Nephron progenitor cell (in vitro differentiated cells): ENCODE data around the gene APBA1.

Source experiments
- DNase-seq: peaks from one replicate; pipeline ENCODE4 v3.0.0; 2021
- H3K27ac Mint-ChIP-seq: 2 replicates; pipeline ENCODE4 v1.8.0; 2021; ENCODE audit warnings: mild to moderate bottlenecking, moderate library complexity, mixed read lengths
- H3K27me3 Mint-ChIP-seq: 2 replicates; pipeline ENCODE4 v1.8.0; 2021; ENCODE audit warnings: mild to moderate bottlenecking, low read depth, mixed read lengths; ENCODE audit not compliant: poor library complexity
- H3K36me3 Mint-ChIP-seq: 2 replicates; pipeline ENCODE4 v1.8.0; 2021; ENCODE audit warnings: low read depth, mixed read lengths
- H3K4me1 Mint-ChIP-seq: 2 replicates; pipeline ENCODE4 v1.8.0; 2021; ENCODE audit warnings: mixed read lengths
- H3K4me3 Mint-ChIP-seq: 2 replicates; pipeline ENCODE4 v1.8.0; 2021; ENCODE audit warnings: mild to moderate bottlenecking, moderate library complexity, mixed read lengths
- H3K9me3 Mint-ChIP-seq: 2 replicates; pipeline ENCODE4 v1.8.0; 2021; ENCODE audit warnings: mild to moderate bottlenecking, moderate library complexity, mixed read lengths
- TF ChIP-seq, protein P1 (sequence below): fragments of 200-600 bp; sonication (generic); IDR thresholded peaks from 2 replicates; pipeline ENCODE4 v1.5.0; 2021; ENCODE audit warnings: antibody characterized with exemption

Gene APBA1

DNA sequence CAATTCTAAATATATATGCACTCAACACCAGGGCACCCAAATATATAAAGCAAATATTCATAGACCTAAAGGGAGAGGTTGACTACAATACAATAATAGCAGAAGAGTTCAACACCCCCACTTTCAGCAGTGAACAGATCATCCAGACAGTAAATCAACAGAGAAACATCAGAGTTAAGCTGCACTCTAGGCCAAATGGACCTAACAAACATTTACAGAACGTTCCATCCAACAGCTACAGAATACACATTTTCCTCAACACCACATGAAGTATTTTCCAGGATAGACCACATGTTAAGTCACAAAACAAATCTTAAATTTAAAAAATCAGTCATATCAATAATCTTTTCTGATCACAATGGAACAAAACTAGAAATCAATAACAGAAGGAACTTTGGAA is 18.9 kb downstream of the APBA1 start:
- Mint-ChIP-seq H3K4me3 (no peak overlapping the region), H3K27me3 (peaks cover 6% of the 10 kb centered on the region), H3K4me1 (no peaks in the 10 kb centered on the region), H3K27ac (no peak overlapping the region), H3K36me3 (no peaks in the 10 kb centered on the region), H3K9me3 (no peaks in the 10 kb centered on the region)
- DNase-seq = no peak
- TF ChIP-seq, protein P1, sequence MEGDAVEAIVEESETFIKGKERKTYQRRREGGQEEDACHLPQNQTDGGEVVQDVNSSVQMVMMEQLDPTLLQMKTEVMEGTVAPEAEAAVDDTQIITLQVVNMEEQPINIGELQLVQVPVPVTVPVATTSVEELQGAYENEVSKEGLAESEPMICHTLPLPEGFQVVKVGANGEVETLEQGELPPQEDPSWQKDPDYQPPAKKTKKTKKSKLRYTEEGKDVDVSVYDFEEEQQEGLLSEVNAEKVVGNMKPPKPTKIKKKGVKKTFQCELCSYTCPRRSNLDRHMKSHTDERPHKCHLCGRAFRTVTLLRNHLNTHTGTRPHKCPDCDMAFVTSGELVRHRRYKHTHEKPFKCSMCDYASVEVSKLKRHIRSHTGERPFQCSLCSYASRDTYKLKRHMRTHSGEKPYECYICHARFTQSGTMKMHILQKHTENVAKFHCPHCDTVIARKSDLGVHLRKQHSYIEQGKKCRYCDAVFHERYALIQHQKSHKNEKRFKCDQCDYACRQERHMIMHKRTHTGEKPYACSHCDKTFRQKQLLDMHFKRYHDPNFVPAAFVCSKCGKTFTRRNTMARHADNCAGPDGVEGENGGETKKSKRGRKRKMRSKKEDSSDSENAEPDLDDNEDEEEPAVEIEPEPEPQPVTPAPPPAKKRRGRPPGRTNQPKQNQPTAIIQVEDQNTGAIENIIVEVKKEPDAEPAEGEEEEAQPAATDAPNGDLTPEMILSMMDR = no peak

DNA sequence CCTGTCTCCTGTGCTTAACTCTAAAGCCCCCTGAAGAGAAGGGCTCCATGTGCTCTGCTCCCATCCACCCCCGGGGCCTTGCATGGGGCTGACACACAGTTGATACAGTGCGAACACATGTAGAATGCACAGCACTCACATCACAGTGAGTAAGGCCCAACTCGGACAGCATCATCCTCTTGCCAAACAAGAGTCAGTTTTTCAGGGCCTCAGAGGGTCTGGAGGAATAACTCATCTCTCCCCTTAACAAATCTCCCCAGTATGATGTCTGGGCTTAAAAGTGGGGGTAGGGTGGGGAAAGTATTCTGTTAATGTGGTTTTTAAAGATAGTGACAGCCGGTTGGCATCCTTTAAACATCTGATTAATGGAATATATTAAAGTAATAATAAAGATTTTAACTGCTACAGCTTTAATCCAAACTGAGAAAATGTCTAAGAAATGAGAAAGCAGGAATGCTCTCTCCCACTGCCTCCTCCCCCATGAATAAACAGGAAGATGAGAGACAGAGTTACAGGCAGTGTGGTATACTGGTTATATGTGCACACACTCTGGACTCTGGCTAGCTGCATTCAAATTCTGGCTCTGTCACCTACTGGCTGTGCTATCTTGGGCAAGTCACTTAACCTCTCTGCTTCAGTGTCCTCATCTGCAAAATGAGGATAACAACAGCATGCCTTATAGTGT is 22.5 kb downstream of the APBA1 start:
- Mint-ChIP-seq H3K36me3 (no peaks in the 10 kb centered on the region), H3K4me3 (no peak overlapping the region), H3K27ac (no peak overlapping the region), H3K9me3 (no peaks in the 10 kb centered on the region), H3K4me1 (no peaks in the 10 kb centered on the region), H3K27me3 (peaks cover 6% of the 10 kb centered on the region)
- DNase-seq = no peak
- TF ChIP-seq, protein P1 = no peak

DNA sequence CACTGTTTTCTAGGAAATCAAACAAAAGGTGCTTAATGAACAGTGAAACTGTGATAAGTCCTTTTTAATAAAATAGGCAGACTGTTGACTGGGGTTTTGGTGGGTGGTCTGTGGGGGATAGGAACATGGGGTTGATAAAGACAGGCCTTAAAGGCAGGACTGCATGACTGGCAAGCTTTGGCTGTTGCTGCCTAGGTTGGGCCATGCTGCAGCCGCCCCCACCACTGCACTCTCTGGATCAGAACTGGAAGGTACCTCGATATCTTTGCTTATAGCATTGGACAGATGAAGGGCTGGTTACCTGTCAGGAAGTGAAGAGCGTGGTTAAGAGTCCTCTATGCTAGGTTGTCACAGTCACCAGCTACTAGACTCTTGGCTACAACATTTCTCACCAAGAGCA is 24.4 kb downstream of the APBA1 start:
- Mint-ChIP-seq H3K27ac (no peak overlapping the region), H3K36me3 (no peaks in the 10 kb centered on the region), H3K9me3 (no peaks in the 10 kb centered on the region), H3K4me1 (no peaks in the 10 kb centered on the region), H3K4me3 (no peak overlapping the region), H3K27me3 (peaks cover 6% of the 10 kb centered on the region)
- no peak for DNase-seq
- TF ChIP-seq, protein P1 = no peak

DNA sequence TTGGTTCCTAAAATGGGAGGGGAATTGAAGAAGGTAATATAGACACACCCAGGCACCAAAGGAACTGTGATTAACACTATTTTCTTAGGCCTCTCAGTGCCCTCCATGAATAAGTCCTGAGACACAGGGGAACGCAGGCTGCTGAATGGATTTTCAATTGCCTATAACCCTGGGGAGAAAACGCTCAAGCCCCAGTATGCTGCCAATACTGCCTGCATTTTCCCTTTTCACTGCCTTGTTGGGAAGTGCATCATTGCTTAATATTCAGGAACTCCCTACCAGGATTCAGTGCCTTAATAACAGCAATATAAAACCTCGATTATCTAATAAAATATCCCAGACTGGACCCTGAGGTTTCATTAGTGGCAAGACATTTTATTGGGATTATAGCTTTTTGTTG is 25.4 kb downstream of the APBA1 start:
- Mint-ChIP-seq H3K9me3 (no peaks in the 10 kb centered on the region), H3K36me3 (no peaks in the 10 kb centered on the region), H3K27me3 (peaks cover 10% of the 10 kb centered on the region), H3K4me1 (no peaks in the 10 kb centered on the region), H3K27ac (no peak overlapping the region), H3K4me3 (no peak overlapping the region)
- DNase-seq = no peak
- TF ChIP-seq, protein P1 = no peak

DNA sequence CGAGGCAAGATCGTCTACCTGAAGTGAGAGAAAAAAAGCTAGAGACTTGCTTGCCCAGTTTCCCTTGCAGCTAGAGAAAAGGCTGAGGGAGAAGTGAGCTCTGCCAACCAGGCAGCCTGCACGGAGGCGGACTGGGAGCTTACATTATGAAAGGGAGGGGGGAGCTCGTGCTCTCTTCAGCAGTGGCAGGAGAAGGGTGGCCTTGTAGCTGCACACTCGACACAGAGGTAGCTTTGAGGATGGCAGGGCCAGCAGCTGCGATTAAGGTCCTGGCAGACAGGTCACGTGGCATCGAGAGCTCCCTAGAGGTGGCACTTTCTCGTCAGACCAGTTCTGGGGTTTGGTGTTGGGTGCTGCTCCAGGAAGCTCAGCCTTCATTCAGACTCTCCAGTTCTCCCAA is 26.7 kb downstream of the APBA1 start:
- no peak for DNase-seq
- Mint-ChIP-seq H3K27ac (no peak overlapping the region), H3K36me3 (no peaks in the 10 kb centered on the region), H3K27me3 (peaks cover 10% of the 10 kb centered on the region), H3K4me1 (no peaks in the 10 kb centered on the region), H3K9me3 (no peaks in the 10 kb centered on the region), H3K4me3 (no peak overlapping the region)
- TF ChIP-seq, protein P1 = no peak

DNA sequence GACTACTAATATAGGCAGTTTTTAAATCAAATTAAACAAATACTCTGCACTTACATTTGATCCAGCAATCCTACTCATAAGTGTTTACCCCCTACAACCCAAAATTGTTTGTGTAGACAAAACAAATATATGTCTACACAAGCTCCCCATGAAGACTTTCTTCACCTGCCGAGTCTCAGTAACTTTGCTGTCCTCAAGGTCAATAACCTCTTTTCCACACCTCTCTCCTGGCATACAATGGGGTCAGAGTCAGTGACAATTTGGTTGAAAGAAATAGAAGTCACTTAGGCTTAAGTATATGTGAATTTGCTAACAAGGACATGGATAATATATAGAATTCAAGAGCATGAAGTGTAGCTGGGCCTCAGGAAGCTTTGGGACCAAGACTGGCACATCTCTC is 29.1 kb downstream of the APBA1 start:
- Mint-ChIP-seq H3K36me3 (no peaks in the 10 kb centered on the region), H3K27me3 (peaks cover 13% of the 10 kb centered on the region), H3K4me1 (no peaks in the 10 kb centered on the region), H3K4me3 (no peak overlapping the region), H3K27ac (no peak overlapping the region), H3K9me3 (no peaks in the 10 kb centered on the region)
- DNase-seq = no peak
- TF ChIP-seq, protein P1 = no peak
